HEK293T (cell line): ENCODE results near the gene TRIML2.

Source experiments
- ARNT ChIP-seq: fragments of 450-650 bp; IDR thresholded peaks from 2 replicates; pipeline ENCODE4 v1.6.1; 2017; ENCODE audit warnings: mild to moderate bottlenecking
- BHLHE40 ChIP-seq: fragments of 450-650 bp; IDR thresholded peaks from 2 replicates; pipeline ENCODE4 v1.6.1; 2016; ENCODE audit warnings: mild to moderate bottlenecking, moderate library complexity, borderline replicate concordance
- FOXA1 ChIP-seq: fragments of 450-650 bp; IDR thresholded peaks from 2 replicates; pipeline ENCODE4 v1.6.1; 2016; ENCODE audit warnings: mild to moderate bottlenecking
- FOXK2 ChIP-seq: fragments of 450-650 bp; IDR thresholded peaks from 2 replicates; pipeline ENCODE4 v1.6.1; 2016; ENCODE audit warnings: mild to moderate bottlenecking
- FOXM1 ChIP-seq: fragments of 450-650 bp; IDR thresholded peaks from 2 replicates; pipeline ENCODE4 v1.6.1; 2017; ENCODE audit warnings: mild to moderate bottlenecking, borderline replicate concordance
- HDGF ChIP-seq: fragments of 450-650 bp; IDR thresholded peaks from 2 replicates; pipeline ENCODE4 v1.6.1; 2017; ENCODE audit warnings: antibody characterized with exemption, borderline replicate concordance
- L3MBTL2 ChIP-seq: fragments of 450-650 bp; conservative IDR thresholded peaks from 2 replicates; pipeline ENCODE4 v1.6.1; 2016; ENCODE audit warnings: mild to moderate bottlenecking
- SP1 ChIP-seq: fragments of 450-650 bp; IDR thresholded peaks from 2 replicates; pipeline ENCODE4 v1.6.1; 2017
- SUZ12 ChIP-seq: fragments of 450-650 bp; IDR thresholded peaks from 2 replicates; pipeline ENCODE4 v1.6.1; 2016; ENCODE audit warnings: mild to moderate bottlenecking
- TARDBP ChIP-seq: fragments of 450-650 bp; IDR thresholded peaks from 2 replicates; pipeline ENCODE4 v1.6.1; 2016
- TF ChIP-seq, protein P1 (sequence below): fragments of 450-650 bp; IDR thresholded peaks from 2 replicates; pipeline ENCODE4 v1.6.1; 2016

DNA sequence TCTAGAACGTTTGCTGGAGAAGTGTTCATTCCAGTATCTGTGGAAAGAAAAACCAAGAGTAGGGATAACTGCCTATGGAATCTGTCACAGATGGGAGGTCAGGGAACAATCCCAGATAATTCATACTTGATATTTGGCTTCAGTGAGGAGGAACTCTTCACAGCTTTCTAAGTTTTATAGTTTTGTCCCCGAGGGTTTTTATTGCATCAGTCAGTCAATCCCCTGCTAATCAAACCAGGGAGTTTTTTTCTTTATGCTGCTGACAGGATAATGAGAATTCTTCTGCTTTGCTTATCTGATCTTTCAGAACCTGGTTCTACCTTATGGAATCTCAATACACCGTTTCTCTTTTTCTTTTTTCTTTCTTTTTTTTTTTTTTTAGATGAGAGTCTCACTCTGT lies 633 bp upstream of the TRIML2 start:
- TF ChIP-seq BHLHE40 (no peak), ARNT (no peak), FOXK2 (no peak), SUZ12 (no peak), FOXM1 (no peak), SP1 (no peak), TARDBP (no peak), HDGF (no peak), L3MBTL2 (no peak), FOXA1 (no peak)
- TF ChIP-seq, protein P1, sequence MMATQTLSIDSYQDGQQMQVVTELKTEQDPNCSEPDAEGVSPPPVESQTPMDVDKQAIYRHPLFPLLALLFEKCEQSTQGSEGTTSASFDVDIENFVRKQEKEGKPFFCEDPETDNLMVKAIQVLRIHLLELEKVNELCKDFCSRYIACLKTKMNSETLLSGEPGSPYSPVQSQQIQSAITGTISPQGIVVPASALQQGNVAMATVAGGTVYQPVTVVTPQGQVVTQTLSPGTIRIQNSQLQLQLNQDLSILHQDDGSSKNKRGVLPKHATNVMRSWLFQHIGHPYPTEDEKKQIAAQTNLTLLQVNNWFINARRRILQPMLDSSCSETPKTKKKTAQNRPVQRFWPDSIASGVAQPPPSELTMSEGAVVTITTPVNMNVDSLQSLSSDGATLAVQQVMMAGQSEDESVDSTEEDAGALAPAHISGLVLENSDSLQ = no peak
